ENCODE measurements around the gene THADA.

- TF ChIP-seq EZH2 (IDR thresholded peaks at IDR 0.05; ENCODE audit: borderline replicate concordance, low read depth, low read length, severe bottlenecking) (no peak), POLR2A (IDR thresholded peaks at IDR 0.05; ENCODE audit: low read depth, low read length) (no peak), CTCF (IDR thresholded peaks at IDR 0.05; ENCODE audit: extremely low read depth in 1 of 2, insufficient read depth in 1 of 2, low read depth in 1 of 2, low read length in 2 of 2) (no peak), POLR2AphosphoS5 (IDR thresholded peaks at IDR 0.05; ENCODE audit: insufficient read depth, low read depth, low read length) (no peak), MAX (IDR thresholded peaks at IDR 0.05; ENCODE audit: insufficient read depth, insufficient read length) (no peak), MYC (IDR thresholded peaks at IDR 0.05; ENCODE audit: low read depth, low read length) (no peak), FOS (IDR thresholded peaks at IDR 0.05; ENCODE audit: borderline replicate concordance, insufficient read depth, low read length) (no peak), JUN (IDR thresholded peaks at IDR 0.05; ENCODE audit: borderline replicate concordance, insufficient read depth, insufficient read length, low read depth) (no peak), GATA2 (IDR thresholded peaks at IDR 0.05; ENCODE audit: insufficient read depth, insufficient read length, low read depth, low read length) (no peak)
Measured at GRCh38 chr2:43207553-43208300, 388.1 kb downstream of the THADA start.

Measured in endothelial cell of umbilical vein (primary cell).